ENCODE data around the gene ACOX3. TPM values are rescaled to one million over a fixed set of nuclear protein-coding genes. Genes with fewer than 3 reads are reported as not detected.
"Not testable (repeated sequence)": the region's sequence is repeated elsewhere in the genome, so short reads cannot be mapped to it uniquely, and the experiment has no call there.

The ACOX3 gene
- total RNA-seq, 1 experiment from 2014 or later, result 21.9 TPM

GRCh38 chr4:8434251-8435073 lies 6.1 kb downstream of the ACOX3 start:
- DNase-seq (ENCODE audit: low spot score), result no peak

- DNase-seq (ENCODE audit: low spot score), result no peak
These were observed 7.4 kb downstream of the ACOX3 start for GRCh38 chr4:8433136-8433535.

- DNase-seq (ENCODE audit: low spot score), result no peak
These were observed 9.0 kb downstream of the ACOX3 start for GRCh38 chr4:8431553-8431952.

- DNase-seq (ENCODE audit: low spot score), result peak; percentile 60
These were observed 12.0 kb downstream of the ACOX3 start for GRCh38 chr4:8428288-8429097.

- DNase-seq (ENCODE audit: low spot score), result no peak
These were observed 12.7 kb downstream of the ACOX3 start for GRCh38 chr4:8427761-8428287.

GRCh38 chr4:8427262-8427661 lies 13.3 kb downstream of the ACOX3 start:
- no peak for DNase-seq (ENCODE audit: low spot score)

GRCh38 chr4:8422786-8423185 lies 17.7 kb downstream of the ACOX3 start:
- no peak for DNase-seq (ENCODE audit: low spot score)

- no peak for DNase-seq (ENCODE audit: low spot score)
These were observed 18.2 kb downstream of the ACOX3 start for GRCh38 chr4:8422327-8422726.

- not testable (repeated sequence) for DNase-seq (ENCODE audit: low spot score)
These were observed 20.4 kb downstream of the ACOX3 start for GRCh38 chr4:8420151-8420550.

- DNase-seq (ENCODE audit: low spot score), result peak; percentile 38
These were observed 21.1 kb downstream of the ACOX3 start for GRCh38 chr4:8419222-8420041.

- DNase-seq (ENCODE audit: low spot score), result no peak
These were observed 23.4 kb downstream of the ACOX3 start for GRCh38 chr4:8417071-8417614.

- DNase-seq (ENCODE audit: low spot score), result no peak
These were observed 26.1 kb downstream of the ACOX3 start for GRCh38 chr4:8414377-8414776.

- DNase-seq (ENCODE audit: low spot score), result no peak
These were observed 28.2 kb downstream of the ACOX3 start for GRCh38 chr4:8412288-8412687.

GRCh38 chr4:8411351-8412180 lies 29.0 kb downstream of the ACOX3 start:
- DNase-seq (ENCODE audit: low spot score), result no peak

GRCh38 chr4:8410641-8411271 lies 29.8 kb downstream of the ACOX3 start:
- peak; percentile 66 for DNase-seq (ENCODE audit: low spot score)

- DNase-seq (ENCODE audit: low spot score), result no peak
These were observed 30.4 kb downstream of the ACOX3 start for GRCh38 chr4:8410066-8410625.

- DNase-seq (ENCODE audit: low spot score), result peak; percentile 57
These were observed 31.1 kb downstream of the ACOX3 start for GRCh38 chr4:8409264-8410065.

- no peak for DNase-seq (ENCODE audit: low spot score)
These were observed 32.8 kb downstream of the ACOX3 start for GRCh38 chr4:8407756-8408155.

- DNase-seq (ENCODE audit: low spot score), result no peak
These were observed 33.2 kb downstream of the ACOX3 start for GRCh38 chr4:8407316-8407715.

Measured in A172 (cell line).